ENCODE measurements around the gene SOCS3.

Gene SOCS3

GRCh38 chr17:78360371-78361224 is 721 bp upstream of the SOCS3 start (continued):
- TF ChIP-seq ZNF701 (tag by site-specific recombination; IDR thresholded peaks at IDR 0.05) (no peak), KLF10 (tag by site-specific recombination; IDR thresholded peaks at IDR 0.05) (no peak), ZNF354C (tag by site-specific recombination; IDR thresholded peaks at IDR 0.05; ENCODE audit: borderline replicate concordance, low read depth) (no peak), ZNF776 (tag by site-specific recombination; IDR thresholded peaks at IDR 0.05; ENCODE audit: borderline replicate concordance) (no peak), ZNF704 (tag by site-specific recombination; IDR thresholded peaks at IDR 0.05) (no peak), ZNF76 (tag by site-specific recombination; IDR thresholded peaks at IDR 0.05; ENCODE audit: borderline replicate concordance, low read depth) (no peak; the same call in 1 of the 2 replicates), RBAK (tag by site-specific recombination; IDR thresholded peaks at IDR 0.05) (no peak), ZNF747 (tag by site-specific recombination; IDR thresholded peaks at IDR 0.05) (no peak), FEZF1 (tag by site-specific recombination; IDR thresholded peaks at IDR 0.05) (no peak), ZNF114 (tag by site-specific recombination; IDR thresholded peaks at IDR 0.05) (no peak), ZBTB48 (tag by site-specific recombination; IDR thresholded peaks at IDR 0.05) (peak; percentile 56; the same call in 1 of the 2 replicates), ZNF785 (tag by site-specific recombination; IDR thresholded peaks at IDR 0.05) (no peak), ZNF274 (IDR thresholded peaks at IDR 0.05; ENCODE audit: low read length) (no peak), ZNF274 (tag by site-specific recombination; IDR thresholded peaks at IDR 0.05; ENCODE audit: borderline replicate concordance) (no peak)
- TF ChIP-seq, protein P1, sequence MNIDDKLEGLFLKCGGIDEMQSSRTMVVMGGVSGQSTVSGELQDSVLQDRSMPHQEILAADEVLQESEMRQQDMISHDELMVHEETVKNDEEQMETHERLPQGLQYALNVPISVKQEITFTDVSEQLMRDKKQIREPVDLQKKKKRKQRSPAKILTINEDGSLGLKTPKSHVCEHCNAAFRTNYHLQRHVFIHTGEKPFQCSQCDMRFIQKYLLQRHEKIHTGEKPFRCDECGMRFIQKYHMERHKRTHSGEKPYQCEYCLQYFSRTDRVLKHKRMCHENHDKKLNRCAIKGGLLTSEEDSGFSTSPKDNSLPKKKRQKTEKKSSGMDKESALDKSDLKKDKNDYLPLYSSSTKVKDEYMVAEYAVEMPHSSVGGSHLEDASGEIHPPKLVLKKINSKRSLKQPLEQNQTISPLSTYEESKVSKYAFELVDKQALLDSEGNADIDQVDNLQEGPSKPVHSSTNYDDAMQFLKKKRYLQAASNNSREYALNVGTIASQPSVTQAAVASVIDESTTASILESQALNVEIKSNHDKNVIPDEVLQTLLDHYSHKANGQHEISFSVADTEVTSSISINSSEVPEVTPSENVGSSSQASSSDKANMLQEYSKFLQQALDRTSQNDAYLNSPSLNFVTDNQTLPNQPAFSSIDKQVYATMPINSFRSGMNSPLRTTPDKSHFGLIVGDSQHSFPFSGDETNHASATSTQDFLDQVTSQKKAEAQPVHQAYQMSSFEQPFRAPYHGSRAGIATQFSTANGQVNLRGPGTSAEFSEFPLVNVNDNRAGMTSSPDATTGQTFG (tag by site-specific recombination; IDR thresholded peaks at IDR 0.05; ENCODE audit: borderline replicate concordance), result no peak
- TF ChIP-seq, protein P2, sequence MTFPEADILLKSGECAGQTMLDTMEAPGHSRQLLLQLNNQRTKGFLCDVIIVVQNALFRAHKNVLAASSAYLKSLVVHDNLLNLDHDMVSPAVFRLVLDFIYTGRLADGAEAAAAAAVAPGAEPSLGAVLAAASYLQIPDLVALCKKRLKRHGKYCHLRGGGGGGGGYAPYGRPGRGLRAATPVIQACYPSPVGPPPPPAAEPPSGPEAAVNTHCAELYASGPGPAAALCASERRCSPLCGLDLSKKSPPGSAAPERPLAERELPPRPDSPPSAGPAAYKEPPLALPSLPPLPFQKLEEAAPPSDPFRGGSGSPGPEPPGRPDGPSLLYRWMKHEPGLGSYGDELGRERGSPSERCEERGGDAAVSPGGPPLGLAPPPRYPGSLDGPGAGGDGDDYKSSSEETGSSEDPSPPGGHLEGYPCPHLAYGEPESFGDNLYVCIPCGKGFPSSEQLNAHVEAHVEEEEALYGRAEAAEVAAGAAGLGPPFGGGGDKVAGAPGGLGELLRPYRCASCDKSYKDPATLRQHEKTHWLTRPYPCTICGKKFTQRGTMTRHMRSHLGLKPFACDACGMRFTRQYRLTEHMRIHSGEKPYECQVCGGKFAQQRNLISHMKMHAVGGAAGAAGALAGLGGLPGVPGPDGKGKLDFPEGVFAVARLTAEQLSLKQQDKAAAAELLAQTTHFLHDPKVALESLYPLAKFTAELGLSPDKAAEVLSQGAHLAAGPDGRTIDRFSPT (tag by site-specific recombination; IDR thresholded peaks at IDR 0.05), result no peak
- TF ChIP-seq, protein P3, sequence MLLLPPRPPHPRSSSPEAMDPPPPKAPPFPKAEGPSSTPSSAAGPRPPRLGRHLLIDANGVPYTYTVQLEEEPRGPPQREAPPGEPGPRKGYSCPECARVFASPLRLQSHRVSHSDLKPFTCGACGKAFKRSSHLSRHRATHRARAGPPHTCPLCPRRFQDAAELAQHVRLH (tag by site-specific recombination; IDR thresholded peaks at IDR 0.05), result no peak
- TF ChIP-seq, protein P4, sequence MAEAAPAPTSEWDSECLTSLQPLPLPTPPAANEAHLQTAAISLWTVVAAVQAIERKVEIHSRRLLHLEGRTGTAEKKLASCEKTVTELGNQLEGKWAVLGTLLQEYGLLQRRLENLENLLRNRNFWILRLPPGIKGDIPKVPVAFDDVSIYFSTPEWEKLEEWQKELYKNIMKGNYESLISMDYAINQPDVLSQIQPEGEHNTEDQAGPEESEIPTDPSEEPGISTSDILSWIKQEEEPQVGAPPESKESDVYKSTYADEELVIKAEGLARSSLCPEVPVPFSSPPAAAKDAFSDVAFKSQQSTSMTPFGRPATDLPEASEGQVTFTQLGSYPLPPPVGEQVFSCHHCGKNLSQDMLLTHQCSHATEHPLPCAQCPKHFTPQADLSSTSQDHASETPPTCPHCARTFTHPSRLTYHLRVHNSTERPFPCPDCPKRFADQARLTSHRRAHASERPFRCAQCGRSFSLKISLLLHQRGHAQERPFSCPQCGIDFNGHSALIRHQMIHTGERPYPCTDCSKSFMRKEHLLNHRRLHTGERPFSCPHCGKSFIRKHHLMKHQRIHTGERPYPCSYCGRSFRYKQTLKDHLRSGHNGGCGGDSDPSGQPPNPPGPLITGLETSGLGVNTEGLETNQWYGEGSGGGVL (tag by site-specific recombination; IDR thresholded peaks at IDR 0.05), result peak; percentile 63
- TF ChIP-seq, protein P5, sequence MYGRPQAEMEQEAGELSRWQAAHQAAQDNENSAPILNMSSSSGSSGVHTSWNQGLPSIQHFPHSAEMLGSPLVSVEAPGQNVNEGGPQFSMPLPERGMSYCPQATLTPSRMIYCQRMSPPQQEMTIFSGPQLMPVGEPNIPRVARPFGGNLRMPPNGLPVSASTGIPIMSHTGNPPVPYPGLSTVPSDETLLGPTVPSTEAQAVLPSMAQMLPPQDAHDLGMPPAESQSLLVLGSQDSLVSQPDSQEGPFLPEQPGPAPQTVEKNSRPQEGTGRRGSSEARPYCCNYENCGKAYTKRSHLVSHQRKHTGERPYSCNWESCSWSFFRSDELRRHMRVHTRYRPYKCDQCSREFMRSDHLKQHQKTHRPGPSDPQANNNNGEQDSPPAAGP (tag by site-specific recombination; IDR thresholded peaks at IDR 0.05), result peak; percentile 79
- TF ChIP-seq, protein P6, sequence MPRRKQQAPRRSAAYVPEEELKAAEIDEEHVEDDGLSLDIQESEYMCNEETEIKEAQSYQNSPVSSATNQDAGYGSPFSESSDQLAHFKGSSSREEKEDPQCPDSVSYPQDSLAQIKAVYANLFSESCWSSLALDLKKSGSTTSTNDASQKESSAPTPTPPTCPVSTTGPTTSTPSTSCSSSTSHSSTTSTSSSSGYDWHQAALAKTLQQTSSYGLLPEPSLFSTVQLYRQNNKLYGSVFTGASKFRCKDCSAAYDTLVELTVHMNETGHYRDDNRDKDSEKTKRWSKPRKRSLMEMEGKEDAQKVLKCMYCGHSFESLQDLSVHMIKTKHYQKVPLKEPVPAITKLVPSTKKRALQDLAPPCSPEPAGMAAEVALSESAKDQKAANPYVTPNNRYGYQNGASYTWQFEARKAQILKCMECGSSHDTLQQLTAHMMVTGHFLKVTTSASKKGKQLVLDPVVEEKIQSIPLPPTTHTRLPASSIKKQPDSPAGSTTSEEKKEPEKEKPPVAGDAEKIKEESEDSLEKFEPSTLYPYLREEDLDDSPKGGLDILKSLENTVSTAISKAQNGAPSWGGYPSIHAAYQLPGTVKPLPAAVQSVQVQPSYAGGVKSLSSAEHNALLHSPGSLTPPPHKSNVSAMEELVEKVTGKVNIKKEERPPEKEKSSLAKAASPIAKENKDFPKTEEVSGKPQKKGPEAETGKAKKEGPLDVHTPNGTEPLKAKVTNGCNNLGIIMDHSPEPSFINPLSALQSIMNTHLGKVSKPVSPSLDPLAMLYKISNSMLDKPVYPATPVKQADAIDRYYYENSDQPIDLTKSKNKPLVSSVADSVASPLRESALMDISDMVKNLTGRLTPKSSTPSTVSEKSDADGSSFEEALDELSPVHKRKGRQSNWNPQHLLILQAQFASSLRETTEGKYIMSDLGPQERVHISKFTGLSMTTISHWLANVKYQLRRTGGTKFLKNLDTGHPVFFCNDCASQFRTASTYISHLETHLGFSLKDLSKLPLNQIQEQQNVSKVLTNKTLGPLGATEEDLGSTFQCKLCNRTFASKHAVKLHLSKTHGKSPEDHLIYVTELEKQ (tag by site-specific recombination; IDR thresholded peaks at IDR 0.05; ENCODE audit: borderline replicate concordance), result no peak
